Measurements from ENCODE around the gene MIPEP.

MIPEP gene

DNA sequence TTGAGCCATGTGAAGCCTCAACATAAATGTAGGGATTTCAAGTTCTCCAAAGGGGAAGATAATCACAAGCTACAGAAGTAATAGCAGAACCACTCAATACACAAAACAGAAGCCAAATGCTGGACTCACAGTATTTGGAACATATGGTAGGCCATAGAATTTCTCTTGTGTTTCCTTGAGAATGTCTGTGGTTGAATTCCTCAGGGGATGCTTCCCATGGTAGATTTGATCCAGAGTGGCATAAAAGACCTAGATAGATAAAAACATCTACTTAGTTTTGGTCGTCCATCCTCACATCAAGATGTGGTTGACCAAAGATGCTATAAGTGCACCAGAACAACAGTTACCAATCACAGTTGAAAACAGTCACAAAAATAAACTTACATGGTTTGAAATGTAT lies 83.4 kb downstream of the MIPEP start:
- DNase-seq = no peak

DNA sequence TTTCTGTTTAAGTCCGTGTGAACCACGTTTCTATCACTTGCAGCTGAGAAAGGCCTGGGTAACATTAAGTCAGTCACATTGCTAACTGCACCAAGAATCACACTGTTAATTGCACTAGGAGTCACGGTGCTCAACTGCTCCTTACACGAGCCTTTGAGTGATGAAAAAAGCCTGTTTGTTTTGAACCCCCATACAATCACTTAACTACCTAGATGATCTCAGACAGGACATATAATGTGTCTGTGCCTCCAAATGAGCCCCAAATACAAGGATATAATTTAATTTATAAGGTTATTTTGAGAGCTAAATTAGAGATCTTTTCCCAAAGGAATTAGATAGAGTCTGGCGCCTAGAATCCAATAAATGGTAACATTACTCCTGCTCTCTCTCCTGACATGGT lies 84.1 kb downstream of the MIPEP start:
- no peak for DNase-seq

DNA sequence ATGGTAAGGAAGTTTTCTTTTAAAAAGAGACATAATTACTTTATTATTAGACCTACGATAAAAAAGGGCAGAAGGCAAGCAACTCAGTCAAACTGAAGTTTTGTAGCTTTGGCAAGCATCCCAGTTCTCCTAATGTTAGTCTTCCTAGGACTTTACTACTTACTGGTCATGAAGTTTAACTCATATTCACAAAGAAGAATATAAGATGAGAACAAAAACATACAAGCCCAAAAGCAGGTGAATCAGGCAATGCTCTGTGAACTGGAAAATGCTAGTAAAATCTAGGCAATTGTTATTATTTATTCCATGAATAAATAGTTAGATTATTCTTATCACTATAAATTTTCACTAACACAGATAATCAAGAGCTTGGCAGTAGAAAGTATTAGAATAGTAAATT lies 85.0 kb downstream of the MIPEP start:
- DNase-seq = no peak

DNA sequence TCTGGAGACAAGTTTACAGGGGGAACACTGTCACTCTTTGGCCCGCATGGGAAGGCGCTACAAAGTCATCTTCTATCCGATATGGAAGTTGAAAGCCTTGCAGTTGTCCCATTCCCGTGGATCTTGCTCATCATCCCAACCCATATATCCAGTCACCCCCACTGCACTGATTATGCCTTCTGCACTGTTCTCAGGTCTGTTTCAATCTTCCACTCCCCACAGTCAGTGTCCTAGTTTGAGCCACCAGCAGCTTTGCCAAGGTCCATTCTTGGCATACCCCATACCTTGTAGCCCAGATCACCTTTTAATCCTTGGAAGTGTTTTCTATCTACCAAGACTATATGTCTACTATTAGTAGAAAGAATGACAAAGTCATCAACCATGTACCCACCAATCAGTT lies 88.1 kb downstream of the MIPEP start:
- DNase-seq = no peak

DNA sequence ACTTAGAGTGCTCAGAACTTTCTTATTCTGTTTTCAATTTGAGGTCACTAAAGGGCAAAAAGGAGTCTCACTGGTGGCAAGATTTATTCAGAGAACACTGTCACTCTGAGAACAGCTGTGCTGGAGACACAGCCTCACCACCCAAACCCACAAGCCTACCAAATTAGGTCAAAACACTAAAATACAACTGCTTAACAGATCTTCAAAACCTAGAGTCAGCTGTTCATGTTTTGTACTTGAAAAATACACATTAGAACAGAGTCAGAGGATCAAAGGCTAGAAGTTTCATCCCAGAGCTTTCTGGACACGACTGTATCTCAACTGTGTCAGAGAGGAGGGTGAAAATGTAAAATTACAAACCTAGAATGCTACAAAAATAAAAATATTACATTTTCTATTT lies 89.3 kb downstream of the MIPEP start:
- no peak for DNase-seq

DNA sequence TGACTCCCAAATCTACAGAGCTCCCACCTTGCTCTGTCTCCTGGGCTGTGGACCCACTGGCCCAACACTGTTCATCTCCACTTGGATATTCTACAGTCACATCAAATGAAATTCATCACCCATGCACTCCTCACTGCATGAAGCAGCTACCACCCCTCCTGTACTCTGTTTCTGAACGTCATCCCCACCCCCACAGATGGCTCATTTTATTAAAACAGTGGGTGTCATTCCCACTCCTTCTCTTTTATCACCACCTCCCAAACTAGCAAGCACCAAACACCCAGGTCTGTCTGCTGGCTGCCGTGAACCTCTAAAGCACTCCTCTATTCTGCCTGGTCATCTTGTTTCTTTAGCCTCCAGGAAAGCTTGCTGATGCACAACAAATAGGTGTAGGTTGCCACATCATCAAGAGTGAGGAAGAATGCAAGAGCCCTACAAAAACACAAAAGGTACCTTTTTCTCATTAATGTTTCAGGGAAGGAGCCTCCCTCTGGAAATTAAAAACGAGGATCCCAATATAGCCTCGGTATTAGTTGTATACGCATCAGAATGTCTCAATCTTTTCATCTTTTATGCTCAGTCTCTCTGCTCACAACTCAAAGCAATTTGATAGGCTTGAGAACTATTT lies 91.8 kb downstream of the MIPEP start:
- DNase-seq = no peak

DNA sequence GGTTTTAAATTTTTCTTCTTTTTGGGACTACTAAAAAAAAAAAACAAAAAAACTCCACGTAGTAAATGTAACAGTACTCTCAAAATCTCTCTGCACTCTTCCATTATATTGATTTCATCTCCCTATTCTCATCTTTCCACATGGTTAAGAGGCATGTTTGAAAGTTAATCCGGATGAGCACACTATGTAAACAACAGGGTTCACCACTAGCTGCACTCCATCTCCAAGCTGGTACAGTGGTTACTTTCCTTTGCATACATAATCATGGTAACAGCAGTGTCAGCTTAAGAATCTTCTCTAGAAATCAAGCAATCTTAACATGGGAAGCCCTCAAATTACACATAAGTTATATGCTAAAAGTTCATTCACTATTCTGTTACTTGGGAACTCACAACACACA lies 92.6 kb downstream of the MIPEP start:
- no peak for DNase-seq

GRCh38 chr13:23794267-23795161 lies 94.7 kb downstream of the MIPEP start:
- no peak for DNase-seq

- no peak for DNase-seq
These were observed 95.5 kb downstream of the MIPEP start for GRCh38 chr13:23793711-23794110.

DNA sequence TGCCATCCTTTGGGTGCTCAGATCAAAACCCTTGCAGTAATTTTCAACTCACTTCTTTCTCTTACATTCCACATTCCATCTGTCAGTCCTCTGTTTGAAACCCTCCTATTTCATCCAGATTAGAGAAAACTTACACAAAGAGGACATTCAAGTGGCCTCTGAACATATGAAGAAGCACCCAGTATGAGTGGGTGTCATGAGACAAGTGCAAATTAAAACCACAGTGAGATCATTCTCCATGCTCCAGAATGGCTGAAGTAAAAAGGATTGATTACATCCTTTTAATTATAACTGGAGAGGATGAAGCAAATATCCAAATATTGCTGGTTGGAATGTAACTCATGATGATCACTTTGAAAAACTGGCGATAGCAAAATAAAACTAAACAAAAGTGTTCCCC lies 96.5 kb downstream of the MIPEP start:
- DNase-seq = no peak

DNA sequence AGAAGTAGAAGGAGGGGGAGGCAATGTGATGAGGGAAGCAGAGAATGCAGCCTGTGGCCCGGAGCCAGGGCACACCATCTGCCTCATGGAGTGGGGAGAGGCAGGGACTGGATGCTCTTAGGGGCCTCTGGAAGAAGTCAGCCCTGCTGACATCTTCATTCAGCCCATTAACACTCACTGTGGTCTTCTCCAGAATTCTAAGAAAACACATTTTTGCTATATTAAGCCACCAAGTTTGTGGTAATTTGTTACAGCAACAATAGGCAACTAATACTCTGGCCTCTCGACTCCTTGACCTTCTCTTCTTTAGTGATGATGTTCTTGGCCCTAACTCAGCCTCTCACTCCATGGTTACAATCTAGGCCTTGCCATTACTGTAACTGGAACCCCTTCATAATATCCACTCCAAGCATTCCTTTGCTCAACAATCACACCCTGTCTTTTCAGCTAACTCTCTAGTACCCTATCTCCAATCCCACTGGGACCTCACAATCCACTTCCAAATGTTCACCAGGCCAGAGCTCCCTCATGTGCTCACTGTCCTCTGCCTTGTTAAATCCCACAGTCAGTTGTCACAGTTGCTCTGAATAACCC lies 98.5 kb downstream of the MIPEP start:
- no peak for DNase-seq

GRCh38 chr13:23789576-23790346 lies 99.4 kb downstream of the MIPEP start:
- DNase-seq = no peak

DNA sequence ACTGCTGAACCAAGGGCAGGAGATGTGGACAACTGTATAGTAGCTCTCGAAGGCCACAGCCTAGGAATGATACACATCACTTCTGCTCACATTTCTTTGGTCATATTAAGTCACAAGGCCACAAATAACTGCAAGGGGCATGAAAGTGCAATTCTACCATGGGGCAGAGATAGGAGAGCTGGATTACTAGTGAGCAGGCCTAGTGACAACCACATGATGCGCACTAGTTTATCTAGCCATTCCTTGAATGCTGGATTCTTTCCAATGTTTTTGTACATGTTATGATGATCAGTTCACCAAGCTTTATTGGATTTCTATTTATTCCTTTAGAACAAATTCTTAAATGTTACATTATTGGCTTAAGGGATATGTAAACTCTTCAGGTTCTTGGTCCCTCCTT lies 100.7 kb downstream of the MIPEP start:
- DNase-seq = no peak

DNA sequence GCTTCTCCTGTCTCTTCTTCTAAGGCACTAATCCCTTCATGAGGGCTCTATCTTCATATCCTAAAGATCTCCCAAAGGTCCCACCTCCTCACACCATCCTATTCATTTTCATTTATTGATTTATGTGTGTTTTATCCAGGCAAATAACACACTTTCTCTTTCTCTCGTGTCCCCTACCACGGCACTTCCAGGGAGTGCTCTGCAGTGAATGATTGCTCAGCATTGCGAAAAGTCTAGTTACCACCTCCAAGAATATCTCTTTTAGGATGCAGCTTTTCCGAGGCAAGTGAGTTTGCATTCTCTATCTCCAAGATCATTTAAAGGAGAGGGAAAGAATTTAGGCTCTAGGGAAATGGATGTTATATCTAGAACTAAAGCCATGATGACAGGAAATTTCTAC lies 101.7 kb downstream of the MIPEP start:
- DNase-seq = no peak

GRCh38 chr13:23786607-23787006 lies 102.6 kb downstream of the MIPEP start:
- no peak for DNase-seq

GRCh38 chr13:23778879-23779278 lies 110.3 kb downstream of the MIPEP start:
- DNase-seq = no peak

- no peak for DNase-seq
These were observed 111.1 kb downstream of the MIPEP start for GRCh38 chr13:23778002-23778652.

- no peak for DNase-seq
These were observed 111.7 kb downstream of the MIPEP start for GRCh38 chr13:23777575-23777870.

DNA sequence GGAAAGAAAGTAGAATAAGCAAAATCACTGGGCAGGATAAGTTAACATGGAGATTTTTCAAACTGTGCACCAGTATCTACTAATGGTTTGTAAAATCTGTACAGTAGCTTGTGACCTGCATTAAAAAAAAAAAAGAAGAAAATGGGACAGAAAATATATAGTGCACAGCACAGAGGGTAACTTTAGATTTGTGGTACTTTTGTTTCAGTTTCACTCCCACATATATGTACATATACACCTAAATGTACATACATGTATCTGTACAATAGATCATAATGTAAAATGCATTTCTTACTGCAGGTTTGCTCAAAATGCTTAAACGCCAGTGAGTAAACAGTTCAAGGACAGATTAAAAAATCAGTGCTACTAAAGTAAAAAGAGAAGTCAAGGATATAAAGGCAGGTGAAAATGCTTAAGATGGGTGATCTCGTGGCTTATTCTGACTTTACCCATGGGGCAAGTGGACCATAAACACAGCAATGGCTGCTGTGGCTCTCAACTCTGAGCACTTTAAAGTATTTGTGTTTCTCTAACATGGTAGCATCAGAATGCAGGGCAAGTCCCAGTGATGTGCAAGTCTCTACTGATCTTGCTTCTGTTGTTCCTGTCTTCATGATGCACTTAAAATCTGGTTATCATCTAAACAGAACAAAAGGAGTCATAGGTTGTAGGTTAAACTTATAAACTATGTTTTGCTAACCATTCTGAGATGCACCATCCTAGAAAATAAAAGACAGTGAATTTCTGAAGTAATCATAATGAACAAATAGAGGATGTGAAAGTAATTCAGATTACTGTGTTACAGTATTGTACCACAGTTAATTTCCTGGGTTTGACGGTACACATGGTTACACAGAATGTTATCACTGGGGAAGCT lies 112.3 kb downstream of the MIPEP start:
- no peak for DNase-seq

- no peak for DNase-seq
These were observed 116.5 kb downstream of the MIPEP start for GRCh38 chr13:23772717-23773116.

DNA sequence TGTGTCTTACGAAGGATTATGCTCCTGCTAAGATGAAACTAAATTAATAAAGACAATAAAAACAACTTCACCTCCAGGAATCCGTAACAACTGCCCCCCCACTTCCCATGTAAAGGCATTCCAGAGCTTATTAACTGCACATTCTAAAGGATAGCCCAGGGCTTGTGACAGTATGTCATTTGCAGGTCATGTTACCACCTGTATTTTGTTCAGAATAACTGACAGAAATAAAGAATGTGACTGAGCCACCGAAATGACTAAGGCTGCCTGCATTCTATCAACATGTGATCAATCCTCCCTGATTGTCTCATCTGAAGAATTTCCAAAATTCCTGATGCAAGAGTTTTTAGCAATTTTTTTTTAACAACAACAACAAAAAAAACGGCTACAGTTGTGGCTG lies 117.2 kb downstream of the MIPEP start:
- DNase-seq = no peak

- no peak for DNase-seq
These were observed 117.6 kb downstream of the MIPEP start for GRCh38 chr13:23771552-23771951.

Data from stimulated activated CD8-positive, alpha-beta memory T cell treated with anti-CD3 and anti-CD28 coated beads, Interleukin-4, amount 100 ng/mL, for 48 hours (primary cell).